GM18870 (cell line): ENCODE results near the gene KDF1.
A peak's percentile ranks its signal among the peaks of the same experiment; 100 is the strongest.

Source experiments
- ATAC-seq: cut with Tn5 transposase; IDR thresholded peaks from one replicate; pipeline ENCODE4 v1.9.1; 2021; ENCODE audit warnings: moderate library complexity; ENCODE audit not compliant: unreplicated experiment

The KDF1 gene

GRCh38 chr1:26921540-26922430, 38.5 kb downstream of the KDF1 start, which contains the start of gene NUDC:
NUDC (plus strand) TSS chr1:26921743; CDS start chr1:26921849, 106 bp downstream.
- peak; percentile 82 for ATAC-seq

- no peak for ATAC-seq
Observed at GRCh38 chr1:26921126-26921539, 39.1 kb downstream of the KDF1 start.

GRCh38 chr1:26915204-26915842, 44.9 kb downstream of the KDF1 start:
- no peak for ATAC-seq

GRCh38 chr1:26913754-26914619, 46.3 kb downstream of the KDF1 start, which contains the start of gene NR0B2:
NR0B2 (minus strand) TSS chr1:26913975; CDS start chr1:26913940, 35 bp downstream.
- no peak for ATAC-seq

- ATAC-seq = no peak
Observed at GRCh38 chr1:26913389-26913753, 46.9 kb downstream of the KDF1 start.

GRCh38 chr1:26912147-26912490, 48.1 kb downstream of the KDF1 start:
- ATAC-seq = no peak

GRCh38 chr1:26911399-26912146, 48.7 kb downstream of the KDF1 start:
- no peak for ATAC-seq

GRCh38 chr1:26910343-26911160, 49.7 kb downstream of the KDF1 start:
- no peak for ATAC-seq

- ATAC-seq = no peak
Observed at GRCh38 chr1:26909951-26910342, 50.3 kb downstream of the KDF1 start.

- no peak for ATAC-seq
Observed at GRCh38 chr1:26907071-26907917, 53.0 kb downstream of the KDF1 start.

- no peak for ATAC-seq
Observed at GRCh38 chr1:26900815-26901511, 59.3 kb downstream of the KDF1 start.

GRCh38 chr1:26900001-26900814, 60.1 kb downstream of the KDF1 start, which contains the start of gene GPATCH3:
GPATCH3 (minus strand) TSS chr1:26900467; CDS start chr1:26900442, 25 bp downstream.
- peak; percentile 77 for ATAC-seq
